ENCODE results near the gene JUP. TPM values are rescaled to one million over a fixed set of nuclear protein-coding genes. Genes with fewer than 3 reads are reported as not detected.
A peak's percentile ranks its signal among the peaks of the same experiment; 100 is the strongest.

The JUP gene
- total and polyA plus RNA-seq, 2 of the 13 experiments (the other 11 are each of a cell fraction or from before 2014, with no cell fraction given): 12.1 to 20.6 TPM

DNA sequence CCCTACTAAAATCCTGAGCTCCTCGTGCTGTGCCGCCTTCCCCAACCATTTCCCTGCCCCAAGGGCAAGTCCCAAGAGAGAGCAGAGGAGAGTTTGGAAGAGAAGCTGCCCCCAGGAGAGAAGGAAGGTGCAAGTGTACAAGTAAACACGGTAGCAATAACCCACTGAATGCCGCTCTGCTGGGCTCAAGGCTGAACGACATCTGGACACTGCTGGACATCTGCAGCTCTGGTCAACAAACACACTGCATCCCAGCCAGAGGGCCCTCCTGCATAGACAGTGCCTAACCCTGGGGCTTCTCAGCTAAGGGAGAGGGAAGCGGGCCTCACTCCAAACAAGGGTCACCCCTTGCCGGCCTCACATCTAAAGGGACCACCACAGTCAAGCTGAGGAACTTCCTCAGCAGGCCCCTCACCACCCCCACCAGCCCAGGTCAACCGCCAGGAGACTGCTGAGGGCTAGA is 12.7 kb downstream of the JUP start (continued):
- TF ChIP-seq RARA (CRISPR knock-in tag; IDR thresholded peaks at IDR 0.05) (peak; percentile 19; the same call in 1 of the 2 replicates), SNAPC5 (CRISPR knock-in tag; IDR thresholded peaks at IDR 0.05; ENCODE audit: borderline replicate concordance) (no peak), ZEB1 (IDR thresholded peaks at IDR 0.05; ENCODE audit: insufficient replicate concordance, low read depth) (no peak), ZNF446 (CRISPR knock-in tag; IDR thresholded peaks at IDR 0.05) (no peak), KLF11 (CRISPR knock-in tag; IDR thresholded peaks at IDR 0.05) (no peak), ZMAT5 (CRISPR knock-in tag; IDR thresholded peaks at IDR 0.05; ENCODE audit: borderline replicate concordance, low read depth) (no peak), SOX5 (CRISPR knock-in tag; IDR thresholded peaks at IDR 0.05; ENCODE audit: borderline replicate concordance) (no peak), HNF4A (CRISPR knock-in tag; IDR thresholded peaks at IDR 0.05) (peak; percentile 20; the same call in 1 of the 2 replicates), MXD1 (CRISPR knock-in tag; IDR thresholded peaks at IDR 0.05) (no peak), SMAD1 (CRISPR knock-in tag; IDR thresholded peaks at IDR 0.05; ENCODE audit: borderline replicate concordance, low read depth) (no peak), ZNF672 (CRISPR knock-in tag; IDR thresholded peaks at IDR 0.05) (no peak), ZBTB2 (CRISPR knock-in tag; IDR thresholded peaks at IDR 0.05; ENCODE audit: low read depth) (no peak), DRAP1 (CRISPR knock-in tag; IDR thresholded peaks at IDR 0.05) (no peak), PHF20 (CRISPR knock-in tag; IDR thresholded peaks at IDR 0.05) (no peak), ARNT2 (CRISPR knock-in tag; IDR thresholded peaks at IDR 0.05; ENCODE audit: low read depth) (no peak), GATAD2A (CRISPR knock-in tag; IDR thresholded peaks at IDR 0.05) (peak; percentile 27; the same call in 1 of the 2 replicates), TEAD3 (CRISPR knock-in tag; optimal IDR thresholded peaks at IDR 0.05; ENCODE audit: borderline replicate concordance) (peak; percentile 40), SALL1 (CRISPR knock-in tag; IDR thresholded peaks at IDR 0.05) (peak; percentile 46; the same call in 1 of the 2 replicates), CTCF (CRISPR knock-in tag; IDR thresholded peaks at IDR 0.05) (peak; percentile 67)
- TF ChIP-seq, protein P1, sequence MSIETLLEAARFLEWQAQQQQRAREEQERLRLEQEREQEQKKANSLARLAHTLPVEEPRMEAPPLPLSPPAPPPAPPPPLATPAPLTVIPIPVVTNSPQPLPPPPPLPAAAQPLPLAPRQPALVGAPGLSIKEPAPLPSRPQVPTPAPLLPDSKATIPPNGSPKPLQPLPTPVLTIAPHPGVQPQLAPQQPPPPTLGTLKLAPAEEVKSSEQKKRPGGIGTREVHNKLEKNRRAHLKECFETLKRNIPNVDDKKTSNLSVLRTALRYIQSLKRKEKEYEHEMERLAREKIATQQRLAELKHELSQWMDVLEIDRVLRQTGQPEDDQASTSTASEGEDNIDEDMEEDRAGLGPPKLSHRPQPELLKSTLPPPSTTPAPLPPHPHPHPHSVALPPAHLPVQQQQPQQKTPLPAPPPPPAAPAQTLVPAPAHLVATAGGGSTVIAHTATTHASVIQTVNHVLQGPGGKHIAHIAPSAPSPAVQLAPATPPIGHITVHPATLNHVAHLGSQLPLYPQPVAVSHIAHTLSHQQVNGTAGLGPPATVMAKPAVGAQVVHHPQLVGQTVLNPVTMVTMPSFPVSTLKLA (IDR thresholded peaks at IDR 0.05): no peak
- TF ChIP-seq, protein P2, sequence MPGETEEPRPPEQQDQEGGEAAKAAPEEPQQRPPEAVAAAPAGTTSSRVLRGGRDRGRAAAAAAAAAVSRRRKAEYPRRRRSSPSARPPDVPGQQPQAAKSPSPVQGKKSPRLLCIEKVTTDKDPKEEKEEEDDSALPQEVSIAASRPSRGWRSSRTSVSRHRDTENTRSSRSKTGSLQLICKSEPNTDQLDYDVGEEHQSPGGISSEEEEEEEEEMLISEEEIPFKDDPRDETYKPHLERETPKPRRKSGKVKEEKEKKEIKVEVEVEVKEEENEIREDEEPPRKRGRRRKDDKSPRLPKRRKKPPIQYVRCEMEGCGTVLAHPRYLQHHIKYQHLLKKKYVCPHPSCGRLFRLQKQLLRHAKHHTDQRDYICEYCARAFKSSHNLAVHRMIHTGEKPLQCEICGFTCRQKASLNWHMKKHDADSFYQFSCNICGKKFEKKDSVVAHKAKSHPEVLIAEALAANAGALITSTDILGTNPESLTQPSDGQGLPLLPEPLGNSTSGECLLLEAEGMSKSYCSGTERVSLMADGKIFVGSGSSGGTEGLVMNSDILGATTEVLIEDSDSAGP (CRISPR knock-in tag; IDR thresholded peaks at IDR 0.05; ENCODE audit: borderline replicate concordance): no peak
- TF ChIP-seq, protein P3, sequence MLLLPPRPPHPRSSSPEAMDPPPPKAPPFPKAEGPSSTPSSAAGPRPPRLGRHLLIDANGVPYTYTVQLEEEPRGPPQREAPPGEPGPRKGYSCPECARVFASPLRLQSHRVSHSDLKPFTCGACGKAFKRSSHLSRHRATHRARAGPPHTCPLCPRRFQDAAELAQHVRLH (CRISPR knock-in tag; IDR thresholded peaks at IDR 0.05; ENCODE audit: borderline replicate concordance, low read depth): no peak
- TF ChIP-seq, protein P4, sequence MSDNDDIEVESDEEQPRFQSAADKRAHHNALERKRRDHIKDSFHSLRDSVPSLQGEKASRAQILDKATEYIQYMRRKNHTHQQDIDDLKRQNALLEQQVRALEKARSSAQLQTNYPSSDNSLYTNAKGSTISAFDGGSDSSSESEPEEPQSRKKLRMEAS (IDR thresholded peaks at IDR 0.05): no peak; the same call in 1 of the 2 replicates
